GM21447 (cell line): ENCODE measurements around the gene C4BPA.

Experiments used
- ATAC-seq: cut with Tn5 transposase; IDR thresholded peaks from one replicate; pipeline ENCODE4 v1.9.1; 2021; ENCODE audit not compliant: unreplicated experiment

C4BPA gene

GRCh38 chr1:207112616-207113296, 8.7 kb downstream of the C4BPA start:
- no peak for ATAC-seq

- ATAC-seq, result no peak
Observed at GRCh38 chr1:207115269-207115668, 11.2 kb downstream of the C4BPA start.

DNA sequence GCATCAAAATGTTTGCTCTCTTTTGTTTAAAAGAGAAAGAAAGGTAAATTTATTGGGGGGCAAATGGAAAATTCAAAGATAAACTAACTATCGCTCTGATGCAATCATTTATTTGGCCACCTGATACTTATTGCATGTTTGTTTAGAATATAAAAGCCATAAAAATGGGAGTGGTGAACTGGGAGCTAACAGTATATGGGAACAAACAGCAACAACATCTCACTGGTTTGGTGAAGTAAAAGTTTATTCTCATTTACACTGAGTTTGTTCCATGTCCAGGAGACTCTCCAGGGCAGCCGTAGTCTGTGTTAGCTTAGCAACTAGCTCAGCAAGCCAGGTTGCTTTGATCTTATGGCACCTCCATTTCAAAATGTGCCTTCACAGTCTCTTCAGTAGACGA, 20.4 kb downstream of the C4BPA start:
- no peak for ATAC-seq

DNA sequence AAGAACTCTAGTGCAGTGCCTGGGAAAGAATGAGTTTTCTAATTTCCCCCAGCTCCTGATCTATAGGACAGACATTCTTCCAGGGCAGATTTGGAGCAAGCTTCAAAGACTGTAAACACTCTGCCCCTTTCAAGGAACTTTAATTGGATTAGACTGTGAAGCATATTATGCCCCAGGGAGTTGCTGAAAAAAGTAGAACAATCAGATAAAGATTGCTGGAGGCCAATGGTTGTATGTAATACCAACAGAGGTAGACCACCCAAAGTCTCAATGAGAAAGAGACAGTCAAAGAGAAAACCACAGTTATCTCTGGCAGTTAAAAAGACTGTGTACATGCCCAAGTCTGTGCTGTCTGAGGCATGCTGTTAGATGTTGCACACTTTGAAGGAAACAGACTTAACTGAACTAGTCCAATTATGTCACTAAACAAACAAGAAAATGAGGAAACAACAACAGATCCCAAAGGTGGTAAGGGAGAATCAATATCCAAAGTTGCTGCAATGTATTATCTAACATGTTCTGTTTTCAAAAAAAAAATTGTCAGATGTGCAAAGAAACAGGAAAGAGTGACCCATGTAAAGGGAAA, 24.4 kb downstream of the C4BPA start:
- no peak for ATAC-seq

DNA sequence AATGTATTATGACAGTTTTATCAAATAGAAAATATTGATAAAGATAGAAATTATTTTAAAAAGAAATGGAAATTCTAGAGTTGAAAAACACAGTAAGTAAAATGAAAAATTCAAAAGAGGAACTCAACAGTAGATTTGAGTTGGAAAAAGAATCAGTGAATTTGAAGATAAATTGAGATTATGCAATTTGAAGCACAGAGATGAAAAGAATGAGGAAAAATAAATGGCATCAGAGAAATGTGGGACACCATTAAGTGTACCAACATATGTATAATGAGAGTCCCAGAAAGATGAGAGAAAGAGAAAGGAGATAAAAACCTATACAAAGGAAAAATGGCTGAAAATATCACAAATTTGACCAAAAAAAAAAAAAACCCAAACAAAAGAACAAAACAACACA, 25.0 kb downstream of the C4BPA start:
- ATAC-seq, result no peak

- no peak for ATAC-seq
Observed at GRCh38 chr1:207130252-207131036, 26.4 kb downstream of the C4BPA start.

DNA sequence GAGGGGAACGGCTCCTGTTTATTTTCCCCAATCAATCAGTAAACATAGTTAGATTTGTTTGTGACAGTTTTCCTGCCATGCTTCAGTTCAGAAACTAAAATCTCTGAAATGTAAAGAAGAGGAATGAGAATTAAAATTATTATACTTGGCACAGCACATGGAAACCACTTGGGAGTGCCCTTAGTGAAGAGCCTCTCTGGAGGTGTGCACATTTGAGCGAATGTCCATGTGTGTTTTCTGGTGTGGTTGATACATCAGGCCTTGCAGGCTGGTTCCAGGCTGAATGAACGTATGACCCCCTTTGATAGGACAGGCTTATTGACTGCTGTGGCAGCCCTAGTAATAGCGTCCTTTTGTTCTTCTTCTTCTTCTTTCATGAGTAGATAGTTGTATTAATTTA, 27.1 kb downstream of the C4BPA start:
- no peak for ATAC-seq

- no peak for ATAC-seq
Observed at GRCh38 chr1:207134581-207134980, 30.5 kb downstream of the C4BPA start.

- ATAC-seq, result no peak
Observed at GRCh38 chr1:207139616-207140015, 35.6 kb downstream of the C4BPA start.

- ATAC-seq, result no peak
Observed at GRCh38 chr1:207140536-207140935, 36.5 kb downstream of the C4BPA start.

- ATAC-seq, result no peak
Observed at GRCh38 chr1:207145401-207146058, 41.5 kb downstream of the C4BPA start.

GRCh38 chr1:207151920-207152319, 47.9 kb downstream of the C4BPA start:
- ATAC-seq, result no peak

GRCh38 chr1:207152792-207153468, 48.9 kb downstream of the C4BPA start:
- ATAC-seq, result no peak

DNA sequence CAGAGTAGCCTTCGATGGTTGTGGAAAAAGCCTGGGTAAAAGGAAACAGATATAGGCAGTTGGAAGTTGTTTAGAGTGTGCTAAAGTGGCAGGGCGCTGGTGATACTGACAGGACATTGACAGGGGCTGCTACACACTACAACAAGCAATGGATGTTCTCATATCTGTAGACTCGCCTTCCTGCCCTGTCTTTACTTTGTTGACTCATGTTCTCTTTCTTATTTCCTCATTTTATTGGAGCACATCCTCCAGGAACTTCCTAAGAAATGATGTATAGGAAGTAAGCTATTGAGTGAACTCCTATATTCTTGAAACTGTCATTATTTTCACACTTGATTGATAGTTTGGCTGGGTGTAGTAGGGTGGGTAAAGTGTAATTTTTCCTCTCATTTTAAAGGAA, 51.0 kb downstream of the C4BPA start:
- ATAC-seq, result no peak

DNA sequence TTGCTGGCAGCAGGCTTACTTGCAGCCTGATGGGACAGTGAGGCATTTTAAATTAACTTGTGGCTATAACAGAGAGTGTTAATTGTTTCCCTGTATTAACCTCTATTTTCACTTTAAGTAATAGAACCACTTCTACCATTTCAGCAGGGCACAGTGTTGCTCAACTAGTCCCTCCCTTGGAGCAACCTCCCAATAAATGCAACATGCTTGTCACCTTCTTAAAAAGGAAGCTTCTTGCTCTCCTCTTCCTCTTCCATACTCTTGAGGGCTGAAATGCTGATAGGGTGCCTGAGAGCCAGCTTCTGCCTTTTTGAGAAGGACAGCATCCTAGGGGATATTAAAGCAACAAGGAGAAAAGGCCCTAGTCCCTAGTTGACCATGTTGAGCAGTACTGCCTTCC, 52.1 kb downstream of the C4BPA start:
- no peak for ATAC-seq

DNA sequence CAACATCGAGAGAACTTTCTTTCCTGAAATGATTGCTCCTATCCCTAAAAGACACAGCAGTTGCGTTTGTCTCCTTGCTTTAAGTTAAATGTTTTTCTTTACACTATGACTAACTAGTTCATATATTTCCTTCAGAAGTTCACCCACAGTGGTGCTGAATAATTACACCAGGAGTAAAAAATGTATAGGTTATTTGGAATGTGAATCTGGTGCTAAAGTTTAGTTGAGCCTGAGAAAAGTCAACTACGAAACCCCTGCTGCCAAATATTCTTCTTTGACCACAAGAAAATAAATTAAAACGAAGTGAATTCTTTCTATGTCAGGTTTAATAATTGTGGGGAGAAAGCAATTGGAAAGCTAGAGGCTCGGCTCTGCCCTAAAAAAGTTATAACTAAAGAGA, 52.8 kb downstream of the C4BPA start:
- no peak for ATAC-seq

DNA sequence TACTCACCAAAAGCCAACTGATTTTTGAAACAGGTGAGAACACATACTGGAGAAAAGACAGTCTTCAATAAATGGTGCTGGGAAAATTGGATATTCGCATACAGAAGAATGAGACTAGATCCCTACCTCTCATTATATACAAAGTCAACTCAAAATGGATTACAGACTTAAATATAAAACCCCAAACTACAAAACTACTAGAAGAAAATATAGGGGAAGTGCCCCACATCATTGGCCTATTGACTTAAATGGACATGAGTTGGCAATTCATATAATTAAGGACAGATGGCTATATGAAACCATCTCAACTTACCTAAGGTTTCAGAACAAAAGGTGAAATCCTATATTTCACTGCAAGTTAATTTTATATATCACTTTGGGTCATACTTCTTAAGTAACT, 60.1 kb downstream of the C4BPA start:
- ATAC-seq, result no peak

GRCh38 chr1:207172321-207172720, 68.3 kb downstream of the C4BPA start:
- no peak for ATAC-seq

DNA sequence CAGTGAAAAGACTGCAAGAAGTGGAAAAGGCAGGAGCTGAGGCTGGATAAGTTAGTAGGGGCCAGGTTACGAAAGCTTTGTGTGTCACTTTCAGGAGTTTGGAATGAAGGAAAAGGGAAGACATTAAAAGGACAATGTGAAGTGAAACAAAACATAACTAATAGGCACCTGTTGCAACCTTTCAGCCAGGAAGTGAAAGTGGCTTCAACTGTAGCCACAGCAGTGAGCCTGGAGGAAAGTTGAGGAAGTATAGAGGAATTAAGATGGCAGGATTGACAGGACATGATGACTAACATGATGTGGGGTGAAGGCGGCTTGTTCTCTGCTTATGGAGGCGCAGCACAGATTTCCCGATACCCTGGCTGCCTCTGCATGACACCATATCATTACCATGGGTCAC, 68.9 kb downstream of the C4BPA start:
- ATAC-seq, result no peak

DNA sequence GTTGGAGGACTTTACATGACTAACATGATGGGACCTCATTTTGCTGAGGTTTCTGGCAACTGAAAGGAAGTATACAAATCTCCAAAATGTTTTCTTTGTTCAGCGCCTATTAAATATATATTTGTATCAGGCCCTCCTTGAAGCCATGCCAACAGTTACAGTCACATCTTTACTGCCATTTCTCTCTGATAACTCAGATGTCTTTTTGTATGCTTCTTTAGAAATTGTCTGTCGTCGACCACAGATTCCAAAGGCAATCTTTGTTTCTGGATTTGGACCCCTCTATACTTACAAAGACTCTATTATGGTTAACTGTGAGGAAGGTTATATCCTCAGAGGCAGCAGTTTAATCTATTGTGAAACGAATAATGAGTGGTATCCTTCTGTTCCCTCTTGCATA, 69.4 kb downstream of the C4BPA start:
- ATAC-seq, result no peak

GRCh38 chr1:207174913-207175312, 70.9 kb downstream of the C4BPA start:
- ATAC-seq, result no peak
